H9 (cell line): Measurements from ENCODE around the gene CA5A. TPM values are rescaled to one million over a fixed set of nuclear protein-coding genes. Genes with fewer than 3 reads are reported as not detected.

Source experiments
- DNase-seq: peaks from one replicate; pipeline ENCODE4 v3.0.0-alpha.2; 2017
- H2AFZ ChIP-seq: one replicate; pipeline ENCODE4 v1.6.1; 2013; ENCODE audit warnings: mild to moderate bottlenecking, low read length, control low read depth, moderate library complexity
- H2AK5ac ChIP-seq: 2 replicates; pipeline ENCODE4 v1.6.1; 2013; ENCODE audit warnings: low read length, control low read depth, mixed read lengths; ENCODE audit not compliant: insufficient read length
- H2BK120ac ChIP-seq: one replicate; pipeline ENCODE4 v1.6.1; 2013; ENCODE audit warnings: low read depth, mild to moderate bottlenecking, low read length, control low read depth, inconsistent platforms; ENCODE audit not compliant: poor library complexity, severe bottlenecking
- H2BK12ac ChIP-seq: 2 replicates; pipeline ENCODE4 v1.6.1; 2013; ENCODE audit warnings: low read length, control low read depth, mixed read lengths, low read depth; ENCODE audit not compliant: insufficient read length
- H2BK15ac ChIP-seq: 2 replicates; pipeline ENCODE4 v1.6.1; 2013; ENCODE audit warnings: low read depth, low read length, control low read depth
- H2BK20ac ChIP-seq: one replicate; pipeline ENCODE4 v1.6.1; 2013; ENCODE audit warnings: low read depth, mild to moderate bottlenecking, low read length, control low read depth, inconsistent platforms; ENCODE audit not compliant: poor library complexity, severe bottlenecking
- H2BK5ac ChIP-seq: 2 replicates; pipeline ENCODE4 v1.6.1; 2013; ENCODE audit warnings: low read length, control low read depth, mixed read lengths; ENCODE audit not compliant: insufficient read length
- H3K14ac ChIP-seq: 2 replicates; pipeline ENCODE4 v1.6.1; 2013; ENCODE audit warnings: low read length, control low read depth; ENCODE audit not compliant: insufficient read depth
- H3K18ac ChIP-seq: 2 replicates; pipeline ENCODE4 v1.6.1; 2013; ENCODE audit warnings: low read depth, mild to moderate bottlenecking, mixed read lengths, low read length, control low read depth; ENCODE audit not compliant: insufficient read length
- H3K23ac ChIP-seq: 2 replicates; pipeline ENCODE4 v1.6.1; 2013; ENCODE audit warnings: low read length, control low read depth, mixed read lengths, low read depth; ENCODE audit not compliant: insufficient read length
- H3K23me2 ChIP-seq: 2 replicates; pipeline ENCODE4 v1.6.1; 2013; ENCODE audit warnings: low read depth, mild to moderate bottlenecking, mixed read lengths, low read length, control low read depth; ENCODE audit not compliant: insufficient read length, poor library complexity, severe bottlenecking
- H3K27ac ChIP-seq: 2 replicates; pipeline ENCODE4 v1.5.1; 2013; ENCODE audit warnings: low read length, control low read depth, mixed read lengths, low read depth; ENCODE audit not compliant: insufficient read length
- H3K27me3 ChIP-seq: 2 replicates; pipeline ENCODE4 v1.6.1; 2013; ENCODE audit warnings: low read length, control low read depth, inconsistent platforms; ENCODE audit not compliant: insufficient read depth
- H3K4ac ChIP-seq: 2 replicates; pipeline ENCODE4 v1.6.1; 2013; ENCODE audit warnings: low read depth, mild to moderate bottlenecking, control low read depth, inconsistent platforms, low read length, moderate library complexity
- H3K4me1 ChIP-seq: 2 replicates; pipeline ENCODE4 v1.6.1; 2013; ENCODE audit warnings: low read length, control low read depth, inconsistent platforms; ENCODE audit not compliant: insufficient read depth
- H3K4me2 ChIP-seq: 2 replicates; pipeline ENCODE4 v1.6.1; 2013; ENCODE audit warnings: low read length, control low read depth, mixed read lengths; ENCODE audit not compliant: insufficient read length, insufficient read depth
- H3K56ac ChIP-seq: 2 replicates; pipeline ENCODE4 v1.6.1; 2013; ENCODE audit warnings: low read depth, mild to moderate bottlenecking, mixed read lengths, low read length, control low read depth; ENCODE audit not compliant: insufficient read length
- H3K79me1 ChIP-seq: 2 replicates; pipeline ENCODE4 v1.6.1; 2013; ENCODE audit warnings: low read depth, mild to moderate bottlenecking, moderate library complexity, low read length, control low read depth, inconsistent platforms; ENCODE audit not compliant: insufficient read depth, poor library complexity, severe bottlenecking
- H3K79me2 ChIP-seq: 2 replicates; pipeline ENCODE4 v1.6.1; 2013; ENCODE audit warnings: low read length, control low read depth, inconsistent platforms; ENCODE audit not compliant: insufficient read depth
- H3K9ac ChIP-seq: 2 replicates; pipeline ENCODE4 v1.6.1; 2013; ENCODE audit warnings: low read length, control low read depth, mixed read lengths; ENCODE audit not compliant: insufficient read length; ENCODE audit errors: extremely low read depth
- H3K9me3 ChIP-seq: one replicate; pipeline ENCODE4 v1.6.1; 2013; ENCODE audit warnings: low read depth, low read length, inconsistent platforms; ENCODE audit not compliant: control insufficient read depth
- H3T11ph ChIP-seq: one replicate; pipeline ENCODE4 v1.6.1; 2013; ENCODE audit warnings: mild to moderate bottlenecking, low read length, control low read depth, inconsistent platforms
- H4K20me1 ChIP-seq: one replicate; pipeline ENCODE4 v1.6.1; 2013; ENCODE audit not compliant: control insufficient read depth, insufficient read length, insufficient read depth
- H4K5ac ChIP-seq: 2 replicates; pipeline ENCODE4 v1.6.1; 2013; ENCODE audit warnings: low read depth, mild to moderate bottlenecking, mixed read lengths, low read length, control low read depth; ENCODE audit not compliant: insufficient read length
- H4K8ac ChIP-seq: replicated peaks from 2 replicates; pipeline ENCODE4 v1.6.1; 2013; ENCODE audit warnings: low read length, control low read depth, mixed read lengths, low read depth; ENCODE audit not compliant: insufficient read length
- H4K91ac ChIP-seq: 2 replicates; pipeline ENCODE4 v1.6.1; 2013; ENCODE audit warnings: low read depth, mild to moderate bottlenecking, moderate library complexity, mixed read lengths, low read length, control low read depth; ENCODE audit not compliant: insufficient read length
- H3K27ac Mint-ChIP-seq, 3 experiments: 2 replicates in 2 of 3; 3 replicates in 1 of 3; pipeline ENCODE4 v1.8.0; 2020 to 2021; ENCODE audit warnings: mixed read lengths in 3 of 3, mild to moderate bottlenecking in 1 of 3, moderate library complexity in 1 of 3
- H3K27me3 Mint-ChIP-seq: 2 replicates; pipeline ENCODE4 v1.8.0; 2021; ENCODE audit warnings: low read depth, mild to moderate bottlenecking, moderate library complexity, mixed read lengths
- H3K36me3 Mint-ChIP-seq, 3 experiments: 2 replicates in 2 of 3; 3 replicates in 1 of 3; pipeline ENCODE4 v1.8.0; 2020 to 2021; ENCODE audit warnings: low read depth in 3 of 3, mixed read lengths in 3 of 3; ENCODE audit not compliant: insufficient read depth in 1 of 3
- H3K4me1 Mint-ChIP-seq, 2 experiments: 2 replicates each; pipeline ENCODE4 v1.8.0; 2020; ENCODE audit warnings: mixed read lengths in 2 of 2
- H3K4me3 Mint-ChIP-seq, 2 experiments: 2 replicates in 1 of 2; 3 replicates in 1 of 2; pipeline ENCODE4 v1.8.0; 2020 to 2021; ENCODE audit warnings: mild to moderate bottlenecking in 2 of 2, mixed read lengths in 2 of 2, moderate library complexity in 1 of 2
- H3K9me3 Mint-ChIP-seq, 2 experiments: 2 replicates in 1 of 2; 3 replicates in 1 of 2; pipeline ENCODE4 v1.8.0; 2020; ENCODE audit warnings: mild to moderate bottlenecking in 2 of 2, mixed read lengths in 2 of 2, moderate library complexity in 1 of 2
- WGBS: extraction: QIAGEN DNeasy Blood & Tissue Kit; methylation state at CpG from one replicate; pipeline ENCODE4 v1.1.7; 2013; ENCODE audit warnings: missing lambda C conversion rate, low lambda C conversion rate, mixed read lengths; ENCODE audit not compliant: insufficient read length; ENCODE audit errors: extremely low coverage; 5-methylcytosine and 5-hydroxymethylcytosine counted together
- total RNA-seq: library from RNA; stranded (reverse); gene quantifications from 2 replicates; pipeline ENCODE4 v1.2.1, GENCODE V29; 2021
- TF ChIP-seq, protein P1 (sequence below): fragments of 200-600 bp; sonication (generic); conservative IDR thresholded peaks from 3 replicates; pipeline ENCODE4 v1.8.0; 2021; ENCODE audit warnings: antibody characterized with exemption, mild to moderate bottlenecking

The CA5A gene
- total RNA-seq, 1 experiment from 2014 or later = not detected

DNA sequence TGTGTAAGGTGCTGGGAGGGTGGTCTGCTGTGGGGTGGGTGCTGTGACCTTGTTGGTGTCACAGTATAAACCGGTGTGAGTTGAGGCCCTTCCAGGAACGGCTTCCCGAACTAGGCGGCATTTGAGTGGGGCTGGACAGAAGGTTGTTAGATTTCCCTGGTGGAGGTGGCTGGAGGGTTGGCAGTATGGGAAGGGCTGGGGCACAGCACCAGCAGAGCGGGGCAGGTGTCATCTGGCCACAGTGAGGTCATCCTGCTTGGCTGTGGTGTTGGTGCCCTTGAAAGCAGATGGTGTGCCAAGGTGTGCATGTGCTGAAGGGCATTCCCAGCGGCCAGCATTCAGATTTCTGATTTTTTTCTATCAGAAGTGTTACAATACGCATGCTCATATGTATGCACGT, 43.0 kb upstream of the CA5A start:
- no peak overlapping the region for H3K14ac ChIP-seq
- H4K91ac ChIP-seq = no peak overlapping the region
- peak overlapping the region in 2 of 3 experiments; percentile 53 to 61; a peak in 2 of 7 replicates for H3K27ac Mint-ChIP-seq
- H3K4me1 Mint-ChIP-seq = peaks cover 3 to 11% of the 10 kb centered on the region in 2 experiments
- no peak overlapping the region for H4K8ac ChIP-seq
- no CpG with 5 or more reads among the region's 8 CpGs for WGBS
- H2AFZ ChIP-seq = no peak overlapping the region
- no peak overlapping the region for H3K18ac ChIP-seq
- no peaks in the 10 kb centered on the region for H3K9me3 Mint-ChIP-seq
- no peaks in the 10 kb centered on the region for H3K4me1 ChIP-seq
- H4K20me1 ChIP-seq = no peaks in the 10 kb centered on the region
- no peak overlapping the region for H2BK5ac ChIP-seq
- no peak overlapping the region for H3K4me3 Mint-ChIP-seq
- H3K9ac ChIP-seq = no peak overlapping the region
- H3K79me1 ChIP-seq = peaks cover 2% of the 10 kb centered on the region
- no peak overlapping the region for H2BK15ac ChIP-seq
- no peak overlapping the region for H2BK20ac ChIP-seq
- H3K56ac ChIP-seq = no peak overlapping the region
- no peak overlapping the region for H3K27ac ChIP-seq
- H2AK5ac ChIP-seq = no peak overlapping the region
- no peak overlapping the region for H3K4me2 ChIP-seq
- H3K23me2 ChIP-seq = no peaks in the 10 kb centered on the region
- no peak overlapping the region for H3K23ac ChIP-seq
- no peak overlapping the region for H2BK12ac ChIP-seq
- H4K5ac ChIP-seq = no peak overlapping the region
- no peak overlapping the region for H3K4ac ChIP-seq
- DNase-seq = no peak
- TF ChIP-seq, protein P1, sequence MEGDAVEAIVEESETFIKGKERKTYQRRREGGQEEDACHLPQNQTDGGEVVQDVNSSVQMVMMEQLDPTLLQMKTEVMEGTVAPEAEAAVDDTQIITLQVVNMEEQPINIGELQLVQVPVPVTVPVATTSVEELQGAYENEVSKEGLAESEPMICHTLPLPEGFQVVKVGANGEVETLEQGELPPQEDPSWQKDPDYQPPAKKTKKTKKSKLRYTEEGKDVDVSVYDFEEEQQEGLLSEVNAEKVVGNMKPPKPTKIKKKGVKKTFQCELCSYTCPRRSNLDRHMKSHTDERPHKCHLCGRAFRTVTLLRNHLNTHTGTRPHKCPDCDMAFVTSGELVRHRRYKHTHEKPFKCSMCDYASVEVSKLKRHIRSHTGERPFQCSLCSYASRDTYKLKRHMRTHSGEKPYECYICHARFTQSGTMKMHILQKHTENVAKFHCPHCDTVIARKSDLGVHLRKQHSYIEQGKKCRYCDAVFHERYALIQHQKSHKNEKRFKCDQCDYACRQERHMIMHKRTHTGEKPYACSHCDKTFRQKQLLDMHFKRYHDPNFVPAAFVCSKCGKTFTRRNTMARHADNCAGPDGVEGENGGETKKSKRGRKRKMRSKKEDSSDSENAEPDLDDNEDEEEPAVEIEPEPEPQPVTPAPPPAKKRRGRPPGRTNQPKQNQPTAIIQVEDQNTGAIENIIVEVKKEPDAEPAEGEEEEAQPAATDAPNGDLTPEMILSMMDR = no peak
- peaks cover 10 to 38% (median 23%) of the 10 kb centered on the region in 3 experiments; a peak in 6 of 7 replicates for H3K36me3 Mint-ChIP-seq
- H2BK120ac ChIP-seq = no peak overlapping the region
- no peaks in the 10 kb centered on the region for H3K27me3 ChIP-seq
- peaks cover 2% of the 10 kb centered on the region; the same call in 1 of the 2 replicates for H3K79me2 ChIP-seq
- H3T11ph ChIP-seq = no peak overlapping the region
- H3K9me3 ChIP-seq = no peaks in the 10 kb centered on the region
- H3K27me3 Mint-ChIP-seq = no peaks in the 10 kb centered on the region
